ENCODE results near the gene USP2.
"Not testable (repeated sequence)": the region's sequence is repeated elsewhere in the genome, so short reads cannot be mapped to it uniquely, and the experiment has no call there.

The USP2 gene

GRCh38 chr11:119412072-119412471 lies 30.6 kb upstream of the USP2 start:
- no peak for DNase-seq

- no peak for DNase-seq
These were observed 29.0 kb upstream of the USP2 start for GRCh38 chr11:119410501-119410900.

GRCh38 chr11:119409731-119410130 lies 28.2 kb upstream of the USP2 start:
- no peak for DNase-seq

GRCh38 chr11:119406005-119406404 lies 24.5 kb upstream of the USP2 start:
- DNase-seq: no peak

GRCh38 chr11:119405448-119405847 lies 24.0 kb upstream of the USP2 start:
- DNase-seq: not testable (repeated sequence)

GRCh38 chr11:119404872-119405271 lies 23.4 kb upstream of the USP2 start:
- no peak for DNase-seq

- DNase-seq: no peak
These were observed 21.5 kb upstream of the USP2 start for GRCh38 chr11:119403021-119403420.

GRCh38 chr11:119402470-119402869 lies 21.0 kb upstream of the USP2 start:
- DNase-seq: no peak

GRCh38 chr11:119400860-119401259 lies 19.4 kb upstream of the USP2 start:
- no peak for DNase-seq

- no peak for DNase-seq
These were observed 16.2 kb upstream of the USP2 start for GRCh38 chr11:119397740-119398139.

GRCh38 chr11:119396835-119397234 lies 15.3 kb upstream of the USP2 start:
- DNase-seq: no peak

- DNase-seq: no peak
These were observed 9.8 kb upstream of the USP2 start for GRCh38 chr11:119391275-119391674.

GRCh38 chr11:119389611-119390254 lies 8.2 kb upstream of the USP2 start:
- DNase-seq: no peak

- DNase-seq: no peak
These were observed 6.6 kb upstream of the USP2 start for GRCh38 chr11:119388103-119388502.

GRCh38 chr11:119384332-119384731 lies 2.8 kb upstream of the USP2 start:
- no peak for DNase-seq

GRCh38 chr11:119382513-119382912 lies 1.0 kb upstream of the USP2 start:
- not testable (repeated sequence) for DNase-seq

- DNase-seq: no peak
These were observed 611 bp upstream of the USP2 start for GRCh38 chr11:119382101-119382500.

GRCh38 chr11:119380827-119381180 lies 686 bp downstream of the USP2 start:
- DNase-seq: no peak

GRCh38 chr11:119380160-119380826 lies 1.2 kb downstream of the USP2 start:
- DNase-seq: no peak

GRCh38 chr11:119378851-119379465 lies 2.5 kb downstream of the USP2 start:
- DNase-seq: no peak

- DNase-seq: no peak
These were observed 3.4 kb downstream of the USP2 start for GRCh38 chr11:119377961-119378667.

GRCh38 chr11:119377112-119377901 lies 4.2 kb downstream of the USP2 start:
- DNase-seq: no peak

All from stimulated activated CD4-positive, alpha-beta T cell treated with anti-CD3 and anti-CD28 coated beads, Interleukin-4, amount 100 ng/mL, for 1 hour (primary cell).